Fibroblast of lung (primary cell): ENCODE results near the gene MISP. TPM values are rescaled to one million over a fixed set of nuclear protein-coding genes. Genes with fewer than 3 reads are reported as not detected.

Source experiments
- DNase-seq, 2 donors: peaks; one replicate each; pipeline versions ENCODE4 v3.0.0 to v3.0.0-alpha.2; 2010; ENCODE audit warnings: low read depth in 2 of 2
- H2AFZ ChIP-seq: 2 replicates; pipeline ENCODE4 v1.5.1; 2012; ENCODE audit warnings: low read length, control low read depth, inconsistent platforms
- H3K27ac ChIP-seq: 2 replicates; pipeline ENCODE4 v1.5.1; 2011; ENCODE audit warnings: low read length, control low read depth; ENCODE audit not compliant: insufficient read depth
- H3K27me3 ChIP-seq: 2 replicates; pipeline ENCODE4 v1.5.1; 2011; ENCODE audit warnings: mild to moderate bottlenecking, low read length; ENCODE audit not compliant: control insufficient read depth, insufficient read depth
- H3K36me3 ChIP-seq: 2 replicates; pipeline ENCODE4 v1.5.1; 2011; ENCODE audit warnings: low read length; ENCODE audit not compliant: control insufficient read depth, insufficient read depth
- H3K4me1 ChIP-seq: 2 replicates; pipeline ENCODE4 v1.5.1; 2011; ENCODE audit warnings: low read length; ENCODE audit not compliant: control insufficient read depth, insufficient read depth; ENCODE audit errors: extremely low read depth
- H3K4me2 ChIP-seq: 2 replicates; pipeline ENCODE4 v1.5.1; 2011; ENCODE audit warnings: low read length, control low read depth; ENCODE audit not compliant: insufficient read depth; ENCODE audit errors: extremely low read depth
- H3K4me3 ChIP-seq, 4 experiments: fragments of 200-600 bp in 1 of 4; sonication (generic) in 1 of 4; replicated peaks in 1 of 4; 2 replicates each; pipeline ENCODE4 v1.5.1; 2011 to 2016; ENCODE audit warnings: low read length in 4 of 4, low read depth in 3 of 4, mild to moderate bottlenecking in 3 of 4, control low read depth in 2 of 4, inconsistent platforms in 1 of 4, mixed read lengths in 1 of 4; ENCODE audit not compliant: insufficient read depth in 1 of 4; ENCODE audit errors: control extremely low read depth in 1 of 4
- H3K79me2 ChIP-seq: 2 replicates; pipeline ENCODE4 v1.5.1; 2012; ENCODE audit warnings: mild to moderate bottlenecking, low read length, inconsistent platforms; ENCODE audit not compliant: control insufficient read depth, insufficient read depth
- H3K9ac ChIP-seq: 2 replicates; pipeline ENCODE4 v1.5.1; 2011; ENCODE audit warnings: mild to moderate bottlenecking, low read length, control low read depth; ENCODE audit not compliant: insufficient read depth
- H3K9me3 ChIP-seq: 2 replicates; pipeline ENCODE4 v1.5.1; 2012; ENCODE audit warnings: low read depth, low read length; ENCODE audit not compliant: control insufficient read depth, insufficient read depth
- H4K20me1 ChIP-seq: 2 replicates; pipeline ENCODE4 v1.5.1; 2011; ENCODE audit warnings: low read length; ENCODE audit not compliant: control insufficient read depth, insufficient read depth; ENCODE audit errors: extremely low read depth
- CTCF ChIP-seq, 2 donors: IDR thresholded peaks in 1 of 2; conservative IDR thresholded peaks in 1 of 2; 1 replicate in 1 of 2; 2 replicates in 1 of 2; pipeline ENCODE4 v1.5.1; 2011 to 2012; ENCODE audit warnings: low read length in 2 of 2, control low read depth in 1 of 2, inconsistent platforms in 1 of 2, low read depth in 1 of 2, mild to moderate bottlenecking in 1 of 2
- EZH2 ChIP-seq: IDR thresholded peaks from 2 replicates; pipeline ENCODE4 v1.5.1; 2012; ENCODE audit warnings: low read length, control low read depth, mild to moderate bottlenecking; ENCODE audit errors: missing control alignments
- polyA plus RNA-seq, 2 donors: library from polyadenylated mRNA; depleted of rRNA in 1 of 2; stranded (reverse) in 1 of 2; unstranded in 1 of 2; fragments of >200 nt; gene quantifications; 2 replicates each; pipeline ENCODE4 v1.2.1, GENCODE V29; 2011 to 2012; ENCODE audit warnings: missing spikeins in 1 of 2
- total RNA-seq: library from RNA; depleted of rRNA; stranded (reverse); fragments of >200 nt; gene quantifications from 2 replicates; pipeline ENCODE4 v1.2.1, GENCODE V29; 2014

Gene MISP
- total and polyA plus RNA-seq, 2 donors (not counting 1 experiment from before 2014, with no cell fraction given): not detected

DNA sequence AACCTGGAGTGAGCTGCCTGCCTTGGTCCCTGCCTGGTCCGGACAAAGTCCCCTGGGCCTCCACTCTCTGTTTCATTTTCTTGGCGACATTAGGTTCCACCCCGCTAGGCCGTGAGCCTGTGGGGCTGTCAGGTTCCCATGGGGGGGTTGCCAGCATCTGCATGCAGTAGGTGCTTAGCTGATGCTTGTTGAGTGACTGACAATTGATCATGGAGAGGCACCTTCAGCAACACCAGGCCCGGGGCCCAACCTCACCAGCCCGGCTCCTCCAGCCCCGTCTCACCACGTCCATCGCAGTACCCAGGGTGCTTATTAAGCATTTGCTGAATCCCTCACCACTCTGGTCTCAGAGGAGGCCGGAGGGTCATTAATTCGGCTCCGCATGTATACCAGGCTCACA lies 13.4 kb downstream of the MISP start:
- Histone ChIP-seq H3K4me3 (no peak overlapping the region), H3K36me3 (no peaks in the 10 kb centered on the region), H3K9ac (no peak overlapping the region), H3K79me2 (no peaks in the 10 kb centered on the region), H3K4me1 (no peaks in the 10 kb centered on the region), H3K9me3 (no peaks in the 10 kb centered on the region), H3K27me3 (no peaks in the 10 kb centered on the region), H3K27ac (no peak overlapping the region), H3K4me2 (no peak overlapping the region), H4K20me1 (no peaks in the 10 kb centered on the region), H2AFZ (no peak overlapping the region)
- no peak for DNase-seq
- no peak for TF ChIP-seq EZH2

DNA sequence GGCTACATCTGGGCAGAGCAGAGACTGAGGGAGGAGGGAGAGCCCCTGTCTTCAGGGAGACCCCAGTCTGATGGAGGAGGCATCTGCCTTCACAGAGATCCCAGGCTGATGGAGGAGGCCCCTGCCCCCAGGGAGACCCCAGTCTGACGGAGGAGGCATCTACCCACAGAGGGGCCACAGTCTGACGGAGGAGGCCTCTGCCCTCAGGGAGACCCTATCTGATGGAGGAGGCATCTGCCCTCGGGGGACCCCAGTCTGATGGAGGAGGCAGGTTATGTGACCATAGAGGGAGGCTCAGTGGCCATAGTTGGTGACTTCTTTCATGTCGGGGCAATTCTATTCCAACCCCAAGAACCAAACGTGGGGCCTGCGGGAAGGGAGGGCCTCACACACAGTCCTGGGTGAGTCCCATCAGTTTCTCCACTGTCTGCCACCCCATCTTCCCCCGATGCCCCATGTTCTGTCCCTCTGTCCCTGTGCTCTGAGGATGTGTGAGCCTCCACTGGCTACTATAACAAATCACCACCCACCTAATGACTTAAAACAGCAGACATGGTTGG lies 14.3 kb downstream of the MISP start:
- H3K36me3 ChIP-seq: no peaks in the 10 kb centered on the region
- H3K27ac ChIP-seq: no peak overlapping the region
- no peak overlapping the region for H3K4me2 ChIP-seq
- H2AFZ ChIP-seq: no peak overlapping the region
- no peaks in the 10 kb centered on the region for H3K9me3 ChIP-seq
- H3K4me3 ChIP-seq: no peak overlapping the region
- no peaks in the 10 kb centered on the region for H3K27me3 ChIP-seq
- no peak for DNase-seq
- H3K4me1 ChIP-seq: no peaks in the 10 kb centered on the region
- no peak overlapping the region for H3K9ac ChIP-seq
- TF ChIP-seq EZH2 (no peak), CTCF (conservative IDR thresholded peaks at IDR 0.05 in 1 of 2, IDR thresholded peaks at IDR 0.05 in 1 of 2; ENCODE audit: low read depth in 1 of 2, low read length in 2 of 2) (no peak)
- H3K79me2 ChIP-seq: no peaks in the 10 kb centered on the region
- no peaks in the 10 kb centered on the region for H4K20me1 ChIP-seq

GRCh38 chr19:768424-768823 lies 17.5 kb downstream of the MISP start:
- TF ChIP-seq CTCF (conservative IDR thresholded peaks at IDR 0.05 in 1 of 2, IDR thresholded peaks at IDR 0.05 in 1 of 2; ENCODE audit: low read depth in 1 of 2, low read length in 2 of 2): no peak
- TF ChIP-seq EZH2: no peak
- no peaks in the 10 kb centered on the region for H3K36me3 ChIP-seq
- no peaks in the 10 kb centered on the region for H3K79me2 ChIP-seq
- no peaks in the 10 kb centered on the region for H4K20me1 ChIP-seq
- no peaks in the 10 kb centered on the region for H3K27me3 ChIP-seq
- no peak overlapping the region for H3K9ac ChIP-seq
- H2AFZ ChIP-seq: no peak overlapping the region
- H3K4me1 ChIP-seq: no peaks in the 10 kb centered on the region
- no peaks in the 10 kb centered on the region for H3K9me3 ChIP-seq
- H3K4me2 ChIP-seq: peak overlapping the region; percentile 39
- H3K27ac ChIP-seq: no peak overlapping the region
- H3K4me3 ChIP-seq: no peak overlapping the region
- DNase-seq: peak; percentile 80 to 92
